Astrocyte of the spinal cord (primary cell): ENCODE data around the gene MAP2K1.

Experiments
- DNase-seq: peaks from one replicate; pipeline ENCODE4 v3.0.0; 2011; ENCODE audit warnings: low read depth, low spot score
- H3K4me3 ChIP-seq: 2 replicates; pipeline ENCODE4 v1.5.1; 2011; ENCODE audit warnings: low read depth, mild to moderate bottlenecking, low read length, moderate library complexity
- in situ Hi-C: cut with HindIII; loops from 2 replicates; pipeline ENCODE4 v1.10.0; 2017; ENCODE audit warnings: low sequenced_read_pairs
- TF ChIP-seq, protein P1 (sequence below): IDR thresholded peaks from 2 replicates; pipeline ENCODE4 v1.5.1; 2012; ENCODE audit warnings: low read depth, mild to moderate bottlenecking, low read length, inconsistent platforms

The MAP2K1 gene

DNA sequence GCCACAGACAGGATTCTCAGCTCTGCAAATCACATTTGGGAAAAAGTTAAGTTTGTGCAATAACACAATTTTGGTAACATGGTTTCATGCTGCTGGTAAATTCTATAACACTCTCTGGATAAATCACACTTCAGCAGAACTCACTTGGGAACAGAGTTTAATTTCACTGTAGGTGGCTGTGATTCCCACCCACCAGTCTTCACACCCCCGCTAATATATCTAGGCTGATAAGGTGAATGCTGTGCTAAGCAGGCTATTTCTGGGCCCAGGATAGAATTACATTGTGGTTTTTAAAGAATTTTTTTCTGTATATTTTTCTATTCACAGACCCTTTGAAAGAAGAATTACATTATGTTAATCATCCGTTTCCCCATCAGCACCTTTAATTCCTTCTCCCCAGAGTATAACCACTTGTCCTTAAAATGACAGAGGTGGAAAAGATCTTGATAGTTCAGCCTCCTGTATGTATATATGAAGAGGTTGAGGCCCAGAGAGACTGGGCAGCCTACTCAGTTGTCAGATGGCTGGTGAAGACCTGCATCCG is 22.9 kb downstream of the MAP2K1 start:
- no peak for DNase-seq
- TF ChIP-seq, protein P1, sequence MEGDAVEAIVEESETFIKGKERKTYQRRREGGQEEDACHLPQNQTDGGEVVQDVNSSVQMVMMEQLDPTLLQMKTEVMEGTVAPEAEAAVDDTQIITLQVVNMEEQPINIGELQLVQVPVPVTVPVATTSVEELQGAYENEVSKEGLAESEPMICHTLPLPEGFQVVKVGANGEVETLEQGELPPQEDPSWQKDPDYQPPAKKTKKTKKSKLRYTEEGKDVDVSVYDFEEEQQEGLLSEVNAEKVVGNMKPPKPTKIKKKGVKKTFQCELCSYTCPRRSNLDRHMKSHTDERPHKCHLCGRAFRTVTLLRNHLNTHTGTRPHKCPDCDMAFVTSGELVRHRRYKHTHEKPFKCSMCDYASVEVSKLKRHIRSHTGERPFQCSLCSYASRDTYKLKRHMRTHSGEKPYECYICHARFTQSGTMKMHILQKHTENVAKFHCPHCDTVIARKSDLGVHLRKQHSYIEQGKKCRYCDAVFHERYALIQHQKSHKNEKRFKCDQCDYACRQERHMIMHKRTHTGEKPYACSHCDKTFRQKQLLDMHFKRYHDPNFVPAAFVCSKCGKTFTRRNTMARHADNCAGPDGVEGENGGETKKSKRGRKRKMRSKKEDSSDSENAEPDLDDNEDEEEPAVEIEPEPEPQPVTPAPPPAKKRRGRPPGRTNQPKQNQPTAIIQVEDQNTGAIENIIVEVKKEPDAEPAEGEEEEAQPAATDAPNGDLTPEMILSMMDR = no peak
- in situ Hi-C loops = no loop called here
- H3K4me3 ChIP-seq = no peak overlapping the region

DNA sequence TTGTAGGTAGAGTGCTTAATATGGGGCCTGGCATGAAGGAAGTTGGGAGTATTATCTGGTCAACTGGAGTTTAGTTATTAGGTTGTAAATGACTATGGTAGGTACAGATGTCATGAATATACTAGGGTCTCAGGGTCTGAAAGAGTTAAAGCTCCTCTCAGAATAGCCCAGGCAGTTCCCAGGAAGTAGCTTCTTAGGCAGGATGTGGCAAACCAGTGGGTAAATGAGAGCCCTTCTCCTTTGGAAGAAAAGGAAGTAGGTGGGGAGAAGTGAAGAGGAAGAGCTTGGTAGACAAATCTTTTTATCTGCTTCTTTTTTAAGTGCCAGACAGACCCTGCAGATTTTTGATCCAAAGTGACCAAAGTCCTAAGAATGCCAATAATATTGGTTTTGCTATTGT is 24.5 kb downstream of the MAP2K1 start:
- H3K4me3 ChIP-seq = no peak overlapping the region
- TF ChIP-seq, protein P1 = no peak
- in situ Hi-C loops = no loop called here
- DNase-seq = no peak

DNA sequence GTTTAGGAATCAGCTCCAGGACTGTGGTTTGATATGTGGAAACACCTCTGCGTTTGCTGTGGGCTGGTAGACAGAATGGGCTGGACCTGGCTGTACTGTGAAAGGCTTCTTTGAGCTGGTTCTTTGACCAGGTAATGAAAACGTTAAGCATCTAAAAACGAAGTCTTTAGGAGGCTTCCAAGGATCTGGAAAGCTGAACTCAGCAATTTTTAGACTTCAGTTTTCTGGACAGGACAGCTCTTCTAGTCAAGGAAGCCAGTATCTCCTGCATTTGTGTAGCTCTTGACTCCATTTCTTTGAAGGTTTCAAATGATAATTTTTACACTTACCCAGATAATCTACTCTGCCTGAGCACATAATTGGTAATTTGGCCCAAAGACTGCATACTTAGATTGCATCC is 25.5 kb downstream of the MAP2K1 start:
- in situ Hi-C loops = no loop called here
- no peak for DNase-seq
- no peak overlapping the region for H3K4me3 ChIP-seq
- TF ChIP-seq, protein P1 = no peak

DNA sequence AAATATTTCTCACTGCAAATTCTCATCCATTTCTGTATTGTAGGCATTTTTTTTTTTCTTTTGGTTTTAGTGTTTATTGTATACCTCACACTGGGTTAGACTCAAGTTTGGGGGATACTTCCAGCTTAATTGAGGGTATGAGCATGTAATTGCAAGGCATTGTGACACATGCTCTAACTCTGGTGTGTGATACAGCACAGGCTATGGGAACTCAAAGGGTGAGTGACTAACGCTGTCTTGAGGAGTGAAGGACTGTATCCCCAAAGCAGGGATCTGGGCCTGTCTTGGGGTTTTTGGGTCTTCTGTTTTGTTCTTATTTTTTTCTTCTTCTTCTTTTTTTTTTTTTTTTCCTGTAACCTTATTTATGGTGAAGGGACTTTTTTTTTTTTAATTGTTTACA is 26.9 kb downstream of the MAP2K1 start:
- no peak for DNase-seq
- H3K4me3 ChIP-seq = no peak overlapping the region
- TF ChIP-seq, protein P1 = no peak
- in situ Hi-C loops = no loop called here

DNA sequence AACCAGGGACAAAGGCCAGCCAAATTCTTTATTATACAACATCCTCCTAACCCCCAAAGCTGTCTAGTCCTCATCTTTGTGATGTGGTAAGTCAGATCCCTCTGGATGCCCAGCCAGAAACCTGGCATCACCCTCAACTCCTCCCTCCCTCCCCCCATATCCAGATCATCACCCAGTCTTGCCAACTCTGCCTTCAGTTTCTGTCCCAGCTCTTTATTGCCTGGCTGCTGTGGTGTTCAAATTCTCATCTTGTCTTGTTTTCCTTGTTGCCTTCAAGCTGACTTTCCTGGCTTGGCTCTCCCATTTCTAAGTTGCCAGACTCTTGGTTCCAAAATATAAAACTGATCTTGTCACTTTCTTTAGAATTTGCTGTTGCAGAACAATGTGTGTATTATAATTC is 28.6 kb downstream of the MAP2K1 start:
- TF ChIP-seq, protein P1 = no peak
- no peak for DNase-seq
- no peak overlapping the region for H3K4me3 ChIP-seq
- in situ Hi-C loops = no loop called here

DNA sequence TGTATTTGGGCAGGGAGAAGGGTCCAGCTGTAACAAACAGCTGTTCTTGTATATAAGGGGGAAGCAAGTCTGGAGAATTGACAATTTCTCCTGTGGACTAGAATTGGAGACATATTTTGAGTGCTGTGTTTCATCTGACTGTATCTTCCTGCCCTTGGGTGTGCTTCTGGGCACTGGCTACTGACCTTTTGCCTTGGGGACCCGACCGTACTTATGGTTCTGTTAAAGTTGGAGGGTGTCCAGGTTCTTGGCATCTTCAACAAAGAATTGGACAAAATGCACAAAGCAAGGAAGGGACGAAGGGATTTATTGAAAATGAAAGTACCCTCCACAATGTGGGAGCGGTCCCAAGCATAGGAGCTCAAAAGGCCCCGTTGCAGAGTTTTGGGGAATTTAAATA is 31.0 kb downstream of the MAP2K1 start:
- TF ChIP-seq, protein P1 = no peak
- in situ Hi-C loops = no loop called here
- no peak for DNase-seq
- H3K4me3 ChIP-seq = no peak overlapping the region

DNA sequence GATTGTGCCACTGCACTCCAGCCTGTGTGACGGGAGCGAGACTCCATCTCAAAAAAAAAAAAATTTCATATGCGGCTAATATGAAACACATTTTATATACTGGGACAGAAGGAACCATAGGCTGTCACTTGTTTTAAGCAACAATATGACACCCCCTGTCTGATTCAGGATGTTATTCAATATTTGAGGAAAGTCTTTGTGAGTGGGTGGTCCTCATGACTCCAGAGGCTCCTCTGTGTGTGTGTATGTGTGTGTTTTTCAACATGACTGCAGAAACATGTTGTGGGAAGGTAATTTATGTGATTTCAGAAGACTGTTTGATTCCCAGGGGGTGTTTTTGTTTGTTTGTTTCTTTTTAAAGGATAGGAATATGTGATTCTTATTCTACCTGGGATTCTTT is 32.8 kb downstream of the MAP2K1 start:
- in situ Hi-C loops = no loop called here
- TF ChIP-seq, protein P1 = no peak
- DNase-seq = no peak
- H3K4me3 ChIP-seq = no peak overlapping the region
